Cortex of kidney (tissue), 1 donor: ENCODE data around the gene TNP2.
"Not testable (repeated sequence)": the region's sequence is repeated elsewhere in the genome, so short reads cannot be mapped to it uniquely, and the experiment has no call there.

Experiments
- DNase-seq: peaks from one replicate; lab custom pipeline; 2025; lab: John Stamatoyannopoulos, UW

The TNP2 gene

GRCh38 chr16:11300560-11300892 is 31.4 kb upstream of the TNP2 start:
- DNase-seq, result no peak

GRCh38 chr16:11299865-11300559 is 30.9 kb upstream of the TNP2 start:
- DNase-seq, result no peak

GRCh38 chr16:11298950-11299547 is 29.9 kb upstream of the TNP2 start:
- DNase-seq, result not testable (repeated sequence)

GRCh38 chr16:11298143-11298900 is 29.2 kb upstream of the TNP2 start:
- DNase-seq, result no peak

- DNase-seq, result no peak
Observed at GRCh38 chr16:11297492-11298142, 28.5 kb upstream of the TNP2 start.

GRCh38 chr16:11296706-11297491 is 27.8 kb upstream of the TNP2 start:
- no peak for DNase-seq

GRCh38 chr16:11296351-11296705 is 27.2 kb upstream of the TNP2 start:
- no peak for DNase-seq

GRCh38 chr16:11295672-11296071 is 26.5 kb upstream of the TNP2 start:
- no peak for DNase-seq

GRCh38 chr16:11292076-11292748 is 23.1 kb upstream of the TNP2 start:
- no peak for DNase-seq

GRCh38 chr16:11291091-11291703 is 22.1 kb upstream of the TNP2 start:
- no peak for DNase-seq

- no peak for DNase-seq
Observed at GRCh38 chr16:11290102-11290893, 21.2 kb upstream of the TNP2 start.

GRCh38 chr16:11289696-11290095 is 20.6 kb upstream of the TNP2 start:
- not testable (repeated sequence) for DNase-seq

GRCh38 chr16:11289202-11289601 is 20.1 kb upstream of the TNP2 start:
- DNase-seq, result no peak

- no peak for DNase-seq
Observed at GRCh38 chr16:11285842-11286241, 16.7 kb upstream of the TNP2 start.

GRCh38 chr16:11283820-11284248 is 14.7 kb upstream of the TNP2 start:
- DNase-seq, result no peak

GRCh38 chr16:11280616-11281522 is 11.7 kb upstream of the TNP2 start, which contains the start of gene PRM1:
PRM1 (minus strand) TSS chr16:11281330; CDS start chr16:11281238, 92 bp downstream.
- no peak for DNase-seq

GRCh38 chr16:11278681-11279628 is 9.8 kb upstream of the TNP2 start:
- no peak for DNase-seq
